Measurements from ENCODE around the gene ZNF853. TPM values are rescaled to one million over a fixed set of nuclear protein-coding genes. Genes with fewer than 3 reads are reported as not detected.
"Not testable (repeated sequence)": the region's sequence is repeated elsewhere in the genome, so short reads cannot be mapped to it uniquely, and the experiment has no call there.

The ZNF853 gene
- total RNA-seq, 1 experiment from 2014 or later = 3.4 TPM

- H3K4me1 ChIP-seq (ENCODE audit: insufficient read depth, low read length, poor library complexity, severe bottlenecking) = no peaks in the 10 kb centered on the region
- intact Hi-C loops (cut with micrococcal nuclease; ENCODE audit: unreplicated experiment) = loop anchor here (5.0 kb wide), 1 partner anchor 54 kb away; no protein-coding TSS in a partner anchor
- BruUV-seq (replicated peaks) = no TSS peak
- H3K4me3 ChIP-seq (ENCODE audit: low read depth, low read length, poor library complexity, severe bottlenecking) = no peak overlapping the region
- no peaks in the 10 kb centered on the region for H3K36me3 ChIP-seq (ENCODE audit: insufficient read depth, low read length, poor library complexity, severe bottlenecking)
- H3K27ac ChIP-seq (ENCODE audit: low read depth, low read length, poor library complexity, severe bottlenecking) = no peak overlapping the region
- H3K9me3 ChIP-seq (ENCODE audit: low read depth, low read length, poor library complexity, severe bottlenecking) = no peaks in the 10 kb centered on the region
- DNase-seq (ENCODE audit: low spot score) = no peak
- ChIA-PET POLR2A (ENCODE audit: low non-redundant PET) (no interaction called here), CTCF (interaction anchor here (0.5 kb wide), 1 partner anchor 294 kb away, joined by 4 read pairs; no protein-coding TSS in a partner anchor)
- no peaks in the 10 kb centered on the region for H3K27me3 ChIP-seq (replicated peaks; ENCODE audit: insufficient read depth, low read depth, low read length, poor library complexity)
- no peak for TF ChIP-seq CTCF (conservative IDR thresholded peaks at IDR 0.05; ENCODE audit: low read depth, low read length)
- no peak for TF ChIP-seq EZH2 (IDR thresholded peaks at IDR 0.05; ENCODE audit: borderline replicate concordance, low read depth, low read length, poor library complexity, severe bottlenecking)
Observed at GRCh38 chr7:6571160-6571779, 44.1 kb upstream of the ZNF853 start.

- Histone ChIP-seq H3K36me3 (ENCODE audit: insufficient read depth, low read length, poor library complexity, severe bottlenecking) (peaks cover 1% of the 10 kb centered on the region), H3K27me3 (replicated peaks; ENCODE audit: insufficient read depth, low read depth, low read length, poor library complexity) (no peaks in the 10 kb centered on the region), H3K4me1 (ENCODE audit: insufficient read depth, low read length, poor library complexity, severe bottlenecking) (no peaks in the 10 kb centered on the region), H3K9me3 (ENCODE audit: low read depth, low read length, poor library complexity, severe bottlenecking) (no peaks in the 10 kb centered on the region), H3K27ac (ENCODE audit: low read depth, low read length, poor library complexity, severe bottlenecking) (no peak overlapping the region), H3K4me3 (ENCODE audit: low read depth, low read length, poor library complexity, severe bottlenecking) (no peak overlapping the region)
- no peak for DNase-seq (ENCODE audit: low spot score)
- CTCF ChIA-PET = interaction anchor here (1.4 kb wide), 2 partner anchors 45 to 60 kb away, joined by 3 to 5 read pairs; no protein-coding TSS in a partner anchor
- BruUV-seq (replicated peaks) = no TSS peak
- TF ChIP-seq CTCF (conservative IDR thresholded peaks at IDR 0.05; ENCODE audit: low read depth, low read length) (no peak), EZH2 (IDR thresholded peaks at IDR 0.05; ENCODE audit: borderline replicate concordance, low read depth, low read length, poor library complexity, severe bottlenecking) (no peak)
- intact Hi-C loops (cut with micrococcal nuclease; ENCODE audit: unreplicated experiment) = no loop called here
- POLR2A ChIA-PET (ENCODE audit: low non-redundant PET) = no interaction called here
Observed at GRCh38 chr7:6575281-6576023, 40.0 kb upstream of the ZNF853 start.

- intact Hi-C loops (cut with micrococcal nuclease; ENCODE audit: unreplicated experiment) = no loop called here
- CTCF ChIA-PET = interaction anchor here (0.6 to 1.4 kb wide), 3 partner anchors 11 to 83 kb away, joined by 3 to 8 read pairs (median 5); no protein-coding TSS in a partner anchor
- peak overlapping the region; percentile 93 for H3K4me3 ChIP-seq (ENCODE audit: low read depth, low read length, poor library complexity, severe bottlenecking)
Observed at GRCh38 chr7:6576024-6576866, 39.2 kb upstream of the ZNF853 start.

GRCh38 chr7:6576867-6577368, 38.5 kb upstream of the ZNF853 start:
- H3K9me3 ChIP-seq (ENCODE audit: low read depth, low read length, poor library complexity, severe bottlenecking); H3K27me3 ChIP-seq (replicated peaks; ENCODE audit: insufficient read depth, low read depth, low read length, poor library complexity); H3K36me3 ChIP-seq (ENCODE audit: insufficient read depth, low read length, poor library complexity, severe bottlenecking); POLR2A ChIA-PET (ENCODE audit: low non-redundant PET); DNase-seq (ENCODE audit: low spot score); H3K4me1 ChIP-seq (ENCODE audit: insufficient read depth, low read length, poor library complexity, severe bottlenecking); intact Hi-C loops (cut with micrococcal nuclease; ENCODE audit: unreplicated experiment); BruUV-seq (replicated peaks): not testable (repeated sequence)
- Histone ChIP-seq H3K27ac (ENCODE audit: low read depth, low read length, poor library complexity, severe bottlenecking) (peak overlapping the region; percentile 97), H3K4me3 (ENCODE audit: low read depth, low read length, poor library complexity, severe bottlenecking) (peak overlapping the region; percentile 93)
- CTCF ChIA-PET = interaction anchor here (0.6 kb wide), 2 partner anchors 12 to 82 kb away, joined by 3 to 8 read pairs; no protein-coding TSS in a partner anchor

More at GRCh38 chr7:6576024-6576866, 39.2 kb upstream of the ZNF853 start:
- no peaks in the 10 kb centered on the region for H3K27me3 ChIP-seq (replicated peaks; ENCODE audit: insufficient read depth, low read depth, low read length, poor library complexity)
- no peak overlapping the region for H3K27ac ChIP-seq (ENCODE audit: low read depth, low read length, poor library complexity, severe bottlenecking)
- TSS peak; percentile 94 for BruUV-seq (replicated peaks)
- no peak for DNase-seq (ENCODE audit: low spot score)
- peaks cover 5% of the 10 kb centered on the region for H3K36me3 ChIP-seq (ENCODE audit: insufficient read depth, low read length, poor library complexity, severe bottlenecking)
- no peak for TF ChIP-seq EZH2 (IDR thresholded peaks at IDR 0.05; ENCODE audit: borderline replicate concordance, low read depth, low read length, poor library complexity, severe bottlenecking)
- TF ChIP-seq CTCF (conservative IDR thresholded peaks at IDR 0.05; ENCODE audit: low read depth, low read length) = 0 out of 2 replicates have a peak, but pooled peaks have one; percentile 12
- no peaks in the 10 kb centered on the region for H3K9me3 ChIP-seq (ENCODE audit: low read depth, low read length, poor library complexity, severe bottlenecking)
- no peaks in the 10 kb centered on the region for H3K4me1 ChIP-seq (ENCODE audit: insufficient read depth, low read length, poor library complexity, severe bottlenecking)
- POLR2A ChIA-PET (ENCODE audit: low non-redundant PET) = no interaction called here
